ENCODE results near the gene FAM47B.

DNA sequence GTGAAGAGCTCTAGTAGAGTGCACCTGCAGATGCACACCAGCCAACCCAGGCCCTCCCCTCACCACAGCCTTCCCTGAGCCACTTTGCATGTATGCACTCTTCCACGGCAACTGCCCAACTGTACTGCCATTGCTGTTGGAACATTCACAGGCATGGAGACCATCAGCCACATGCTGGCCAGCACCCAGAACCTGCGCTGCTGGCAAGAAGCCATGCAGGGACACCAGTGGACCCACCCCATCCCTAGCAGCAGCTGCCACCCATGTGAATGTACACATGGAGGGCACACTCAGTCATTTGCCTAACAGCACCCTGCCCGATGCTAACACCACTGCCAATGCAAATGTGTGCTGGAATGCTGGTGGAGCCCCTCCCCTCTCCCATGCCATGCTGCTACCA lies 35.6 kb downstream of the FAM47B start:
- TF ChIP-seq, protein P1, sequence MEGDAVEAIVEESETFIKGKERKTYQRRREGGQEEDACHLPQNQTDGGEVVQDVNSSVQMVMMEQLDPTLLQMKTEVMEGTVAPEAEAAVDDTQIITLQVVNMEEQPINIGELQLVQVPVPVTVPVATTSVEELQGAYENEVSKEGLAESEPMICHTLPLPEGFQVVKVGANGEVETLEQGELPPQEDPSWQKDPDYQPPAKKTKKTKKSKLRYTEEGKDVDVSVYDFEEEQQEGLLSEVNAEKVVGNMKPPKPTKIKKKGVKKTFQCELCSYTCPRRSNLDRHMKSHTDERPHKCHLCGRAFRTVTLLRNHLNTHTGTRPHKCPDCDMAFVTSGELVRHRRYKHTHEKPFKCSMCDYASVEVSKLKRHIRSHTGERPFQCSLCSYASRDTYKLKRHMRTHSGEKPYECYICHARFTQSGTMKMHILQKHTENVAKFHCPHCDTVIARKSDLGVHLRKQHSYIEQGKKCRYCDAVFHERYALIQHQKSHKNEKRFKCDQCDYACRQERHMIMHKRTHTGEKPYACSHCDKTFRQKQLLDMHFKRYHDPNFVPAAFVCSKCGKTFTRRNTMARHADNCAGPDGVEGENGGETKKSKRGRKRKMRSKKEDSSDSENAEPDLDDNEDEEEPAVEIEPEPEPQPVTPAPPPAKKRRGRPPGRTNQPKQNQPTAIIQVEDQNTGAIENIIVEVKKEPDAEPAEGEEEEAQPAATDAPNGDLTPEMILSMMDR (IDR thresholded peaks at IDR 0.05): no peak
- TF ChIP-seq EP300 (IDR thresholded peaks at IDR 0.05): no peak

All from ovary (tissue), 3 donors.